Panc1 (cell line): Measurements from ENCODE around the gene PHF13. TPM values are rescaled to one million over a fixed set of nuclear protein-coding genes. Genes with fewer than 3 reads are reported as not detected.
"Not testable (repeated sequence)": the region's sequence is repeated elsewhere in the genome, so short reads cannot be mapped to it uniquely, and the experiment has no call there.

ENCODE experiments used
- ATAC-seq: fragments of 200-7000 bp; cut with Tn5 transposase; 2 replicates; pipeline ENCODE4 v1.9.1; 2020; ENCODE audit warnings: mild to moderate bottlenecking, moderate library complexity
- BruUV-seq: library from RNA; stranded (reverse); fragments of 400-500 nt; replicated peaks from 2 replicates; lab custom pipeline; 2021; lab: Mats Ljungman, UMichigan
- CTCF ChIA-PET: fragments of 300-600 bp; sonication (Branson Sonifier 250); formaldehyde crosslinking; loops from one replicate; lab custom pipeline; 2022; ENCODE audit warnings: antibody characterized with exemption; lab: Charles Lee
- POLR2A ChIA-PET: fragments of 300-600 bp; sonication (Branson Sonifier 250); formaldehyde crosslinking; loops from one replicate; lab custom pipeline; 2022; ENCODE audit warnings: antibody characterized with exemption; lab: Charles Lee
- DNase-seq: peaks from one replicate; pipeline ENCODE4 v3.0.0-alpha.2; 2010; ENCODE audit warnings: low read depth, low spot score
- H3K27ac ChIP-seq: 2 replicates; pipeline ENCODE4 v1.5.1; 2011; ENCODE audit warnings: mild to moderate bottlenecking, low read length, inconsistent platforms
- H3K27me3 ChIP-seq: fragments of 200-500 bp; sonication (Bioruptor generic); 2 replicates; pipeline ENCODE4 v1.6.0; 2014; ENCODE audit warnings: low read length, inconsistent platforms; ENCODE audit not compliant: control insufficient read depth, insufficient read depth
- H3K36me3 ChIP-seq: fragments of 200-500 bp; sonication (Bioruptor generic); 2 replicates; pipeline ENCODE4 v1.5.1; 2014; ENCODE audit warnings: inconsistent platforms, mild to moderate bottlenecking, low read length, moderate library complexity; ENCODE audit not compliant: control insufficient read depth, insufficient read depth
- H3K4me1 ChIP-seq: 2 replicates; pipeline ENCODE4 v1.5.1; 2011; ENCODE audit warnings: inconsistent platforms, mild to moderate bottlenecking, low read length, moderate library complexity; ENCODE audit not compliant: control insufficient read depth, insufficient read depth
- H3K4me3 ChIP-seq, 2 experiments: 2 replicates each; pipeline ENCODE4 v1.5.1; 2011 to 2012; ENCODE audit warnings: low read depth in 2 of 2, low read length in 2 of 2, mild to moderate bottlenecking in 2 of 2, inconsistent platforms in 1 of 2, moderate library complexity in 1 of 2
- H3K9me3 ChIP-seq: fragments of 200-500 bp; sonication (Bioruptor generic); 2 replicates; pipeline ENCODE4 v1.5.1; 2014; ENCODE audit warnings: low read depth, mild to moderate bottlenecking, inconsistent platforms, low read length, moderate library complexity; ENCODE audit not compliant: control insufficient read depth, insufficient read depth
- POLR2AphosphoS5 ChIP-seq: IDR thresholded peaks from 2 replicates; pipeline ENCODE4 v1.6.1; 2012; ENCODE audit warnings: mild to moderate bottlenecking, low read depth, low read length, moderate library complexity
- SIN3A ChIP-seq: IDR thresholded peaks from 2 replicates; pipeline ENCODE4 v1.6.1; 2012; ENCODE audit warnings: low read depth, mild to moderate bottlenecking, low read length, moderate library complexity, borderline replicate concordance; ENCODE audit not compliant: insufficient read depth
- TCF7L2 ChIP-seq: IDR thresholded peaks from 2 replicates; pipeline ENCODE4 v1.6.1; 2011; ENCODE audit warnings: mild to moderate bottlenecking, low read depth, low read length, inconsistent platforms
- in situ Hi-C: cut with HindIII; loops from 2 replicates; pipeline ENCODE4 v1.10.0; 2016; ENCODE audit warnings: low sequenced_read_pairs, low pct_unique_long_range_greater_than_20kb
- intact Hi-C: fragments of 100-400 bp; cut with micrococcal nuclease; formaldehyde crosslinking; loops from one replicate; pipeline ENCODE4 v1.10.0; 2022; ENCODE audit not compliant: unreplicated experiment
- total RNA-seq: library from RNA; stranded (reverse); gene quantifications from one replicate; pipeline ENCODE4 v1.2.1, GENCODE V29; 2021; ENCODE audit not compliant: unreplicated experiment
- TF ChIP-seq, protein P1 (sequence below), 2 experiments: IDR thresholded peaks; 2 replicates each; pipeline ENCODE4 v1.6.1; 2011 to 2012; ENCODE audit warnings: low read depth in 2 of 2, control low read depth in 1 of 2, low read length in 1 of 2, mild to moderate bottlenecking in 1 of 2, moderate library complexity in 1 of 2; ENCODE audit not compliant: insufficient read depth in 1 of 2
- TF ChIP-seq, protein P2 (sequence below): fragments of 450-650 bp; IDR thresholded peaks from 2 replicates; pipeline ENCODE4 v1.5.1; 2017; ENCODE audit warnings: mild to moderate bottlenecking

Gene PHF13
- total RNA-seq, 1 experiment from 2014 or later, result 41.8 TPM

DNA sequence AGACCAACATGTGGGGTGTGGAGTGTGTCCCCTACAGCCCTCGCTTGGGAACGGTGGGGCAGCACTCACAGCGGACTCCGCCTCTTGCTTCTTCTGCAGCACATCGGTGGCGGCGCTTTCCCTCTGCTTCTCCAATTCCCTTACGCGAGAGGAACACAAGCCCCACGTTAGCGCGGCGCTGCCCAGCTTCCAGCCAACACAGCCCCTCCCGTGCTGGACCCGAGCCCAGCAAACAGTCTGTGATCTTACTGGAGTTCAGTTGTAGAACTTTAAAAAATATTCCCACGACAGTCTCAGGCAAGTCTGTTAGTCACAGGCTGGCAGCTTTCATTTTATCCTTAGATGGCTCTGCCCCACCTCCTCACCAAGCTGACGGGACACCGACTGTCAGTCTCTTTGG is 24.7 kb downstream of the PHF13 start:
- H3K4me3 ChIP-seq, result no peak overlapping the region
- no peak for ATAC-seq
- CTCF ChIA-PET, result no interaction called here
- H3K4me1 ChIP-seq, result no peaks in the 10 kb centered on the region
- no peak overlapping the region for H3K27ac ChIP-seq
- TF ChIP-seq SIN3A (no peak), POLR2AphosphoS5 (no peak), TCF7L2 (no peak)
- TF ChIP-seq, protein P1, sequence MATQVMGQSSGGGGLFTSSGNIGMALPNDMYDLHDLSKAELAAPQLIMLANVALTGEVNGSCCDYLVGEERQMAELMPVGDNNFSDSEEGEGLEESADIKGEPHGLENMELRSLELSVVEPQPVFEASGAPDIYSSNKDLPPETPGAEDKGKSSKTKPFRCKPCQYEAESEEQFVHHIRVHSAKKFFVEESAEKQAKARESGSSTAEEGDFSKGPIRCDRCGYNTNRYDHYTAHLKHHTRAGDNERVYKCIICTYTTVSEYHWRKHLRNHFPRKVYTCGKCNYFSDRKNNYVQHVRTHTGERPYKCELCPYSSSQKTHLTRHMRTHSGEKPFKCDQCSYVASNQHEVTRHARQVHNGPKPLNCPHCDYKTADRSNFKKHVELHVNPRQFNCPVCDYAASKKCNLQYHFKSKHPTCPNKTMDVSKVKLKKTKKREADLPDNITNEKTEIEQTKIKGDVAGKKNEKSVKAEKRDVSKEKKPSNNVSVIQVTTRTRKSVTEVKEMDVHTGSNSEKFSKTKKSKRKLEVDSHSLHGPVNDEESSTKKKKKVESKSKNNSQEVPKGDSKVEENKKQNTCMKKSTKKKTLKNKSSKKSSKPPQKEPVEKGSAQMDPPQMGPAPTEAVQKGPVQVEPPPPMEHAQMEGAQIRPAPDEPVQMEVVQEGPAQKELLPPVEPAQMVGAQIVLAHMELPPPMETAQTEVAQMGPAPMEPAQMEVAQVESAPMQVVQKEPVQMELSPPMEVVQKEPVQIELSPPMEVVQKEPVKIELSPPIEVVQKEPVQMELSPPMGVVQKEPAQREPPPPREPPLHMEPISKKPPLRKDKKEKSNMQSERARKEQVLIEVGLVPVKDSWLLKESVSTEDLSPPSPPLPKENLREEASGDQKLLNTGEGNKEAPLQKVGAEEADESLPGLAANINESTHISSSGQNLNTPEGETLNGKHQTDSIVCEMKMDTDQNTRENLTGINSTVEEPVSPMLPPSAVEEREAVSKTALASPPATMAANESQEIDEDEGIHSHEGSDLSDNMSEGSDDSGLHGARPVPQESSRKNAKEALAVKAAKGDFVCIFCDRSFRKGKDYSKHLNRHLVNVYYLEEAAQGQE (IDR thresholded peaks at IDR 0.05; ENCODE audit: insufficient read depth in 1 of 2, low read depth in 2 of 2, low read length in 1 of 2), result no peak
- TF ChIP-seq, protein P2, sequence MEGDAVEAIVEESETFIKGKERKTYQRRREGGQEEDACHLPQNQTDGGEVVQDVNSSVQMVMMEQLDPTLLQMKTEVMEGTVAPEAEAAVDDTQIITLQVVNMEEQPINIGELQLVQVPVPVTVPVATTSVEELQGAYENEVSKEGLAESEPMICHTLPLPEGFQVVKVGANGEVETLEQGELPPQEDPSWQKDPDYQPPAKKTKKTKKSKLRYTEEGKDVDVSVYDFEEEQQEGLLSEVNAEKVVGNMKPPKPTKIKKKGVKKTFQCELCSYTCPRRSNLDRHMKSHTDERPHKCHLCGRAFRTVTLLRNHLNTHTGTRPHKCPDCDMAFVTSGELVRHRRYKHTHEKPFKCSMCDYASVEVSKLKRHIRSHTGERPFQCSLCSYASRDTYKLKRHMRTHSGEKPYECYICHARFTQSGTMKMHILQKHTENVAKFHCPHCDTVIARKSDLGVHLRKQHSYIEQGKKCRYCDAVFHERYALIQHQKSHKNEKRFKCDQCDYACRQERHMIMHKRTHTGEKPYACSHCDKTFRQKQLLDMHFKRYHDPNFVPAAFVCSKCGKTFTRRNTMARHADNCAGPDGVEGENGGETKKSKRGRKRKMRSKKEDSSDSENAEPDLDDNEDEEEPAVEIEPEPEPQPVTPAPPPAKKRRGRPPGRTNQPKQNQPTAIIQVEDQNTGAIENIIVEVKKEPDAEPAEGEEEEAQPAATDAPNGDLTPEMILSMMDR, result no peak
- H3K36me3 ChIP-seq, result peaks cover 8% of the 10 kb centered on the region
- H3K9me3 ChIP-seq, result no peaks in the 10 kb centered on the region
- no peak for DNase-seq
- in situ Hi-C loops, result no loop called here
- no TSS peak for BruUV-seq
- no peaks in the 10 kb centered on the region for H3K27me3 ChIP-seq
- intact Hi-C loops, result no loop called here
- POLR2A ChIA-PET, result no interaction called here

DNA sequence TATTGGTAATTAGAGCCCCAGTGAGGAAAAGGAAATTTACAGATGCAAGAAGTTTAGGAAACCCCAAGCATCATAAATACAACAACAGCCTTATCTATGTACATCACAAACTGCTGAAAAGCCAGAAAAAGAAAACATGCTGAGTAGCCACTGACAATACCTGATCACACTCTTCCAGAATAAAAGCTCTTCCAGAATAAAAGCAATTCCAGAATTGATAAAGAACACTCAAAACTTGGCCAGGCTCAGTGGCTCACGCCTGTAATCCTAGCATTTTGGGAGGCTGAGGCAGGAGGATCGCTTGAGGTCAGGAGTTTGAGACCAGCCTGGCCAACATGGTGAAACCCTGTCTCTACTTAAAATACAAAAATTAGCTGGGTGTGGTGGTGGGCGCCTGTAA is 27.3 kb downstream of the PHF13 start:
- H3K36me3 ChIP-seq, H3K27me3 ChIP-seq, BruUV-seq, intact Hi-C loops, DNase-seq, in situ Hi-C loops, H3K9me3 ChIP-seq, POLR2A ChIA-PET, ATAC-seq, H3K4me3 ChIP-seq, H3K4me1 ChIP-seq, H3K27ac ChIP-seq: not testable (repeated sequence)
- CTCF ChIA-PET, result interaction anchor here (0.6 to 0.7 kb wide), 3 partner anchors 142 to 1496 kb away, joined by 3 to 5 read pairs (median 4); no protein-coding TSS in a partner anchor

DNA sequence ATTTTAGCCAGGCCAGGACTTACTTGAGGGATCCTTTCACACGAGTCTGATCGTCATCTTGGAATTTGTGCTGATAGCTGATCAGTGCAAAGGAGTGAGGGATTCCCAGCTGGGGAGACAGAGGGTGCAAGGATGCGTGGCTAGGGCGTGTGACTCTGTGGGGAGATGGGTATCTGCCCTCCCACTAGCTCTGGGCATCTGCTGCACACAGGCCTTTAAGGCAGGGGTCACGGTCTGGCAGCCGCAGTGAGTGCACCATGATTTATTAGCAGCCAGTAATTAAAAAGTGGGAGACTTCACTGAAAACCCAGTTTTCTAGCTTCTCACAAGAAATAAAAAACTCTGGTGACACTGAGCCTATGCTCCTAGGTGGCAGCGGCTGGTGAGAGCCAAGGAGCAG is 31.5 kb downstream of the PHF13 start:
- DNase-seq (no peak), ATAC-seq (no peak)
- Histone ChIP-seq H3K27ac (no peak overlapping the region), H3K4me3 (no peak overlapping the region), H3K4me1 (no peaks in the 10 kb centered on the region), H3K36me3 (no peaks in the 10 kb centered on the region), H3K27me3 (no peaks in the 10 kb centered on the region), H3K9me3 (no peaks in the 10 kb centered on the region)
- CTCF ChIA-PET, result interaction anchor here (0.6 kb wide), 1 partner anchor 89 kb away, joined by 7 read pairs; no protein-coding TSS in a partner anchor
- POLR2A ChIA-PET, result no interaction called here
- intact Hi-C loops, result no loop called here
- BruUV-seq, result no TSS peak
- in situ Hi-C loops, result no loop called here
- no peak for TF ChIP-seq POLR2AphosphoS5
- TF ChIP-seq TCF7L2, result no peak
- TF ChIP-seq SIN3A, result no peak
- TF ChIP-seq, protein P2, result no peak
- TF ChIP-seq, protein P1 (IDR thresholded peaks at IDR 0.05; ENCODE audit: insufficient read depth in 1 of 2, low read depth in 2 of 2, low read length in 1 of 2), result no peak
